GM19240 (cell line): Measurements from ENCODE around the gene SMDT1.
A peak's percentile ranks its signal among the peaks of the same experiment; 100 is the strongest.

Experiments used
- DNase-seq: peaks from one replicate; pipeline ENCODE4 v3.0.0; 2011; ENCODE audit warnings: low spot score; ENCODE audit not compliant: insufficient read length

SMDT1 gene

DNA sequence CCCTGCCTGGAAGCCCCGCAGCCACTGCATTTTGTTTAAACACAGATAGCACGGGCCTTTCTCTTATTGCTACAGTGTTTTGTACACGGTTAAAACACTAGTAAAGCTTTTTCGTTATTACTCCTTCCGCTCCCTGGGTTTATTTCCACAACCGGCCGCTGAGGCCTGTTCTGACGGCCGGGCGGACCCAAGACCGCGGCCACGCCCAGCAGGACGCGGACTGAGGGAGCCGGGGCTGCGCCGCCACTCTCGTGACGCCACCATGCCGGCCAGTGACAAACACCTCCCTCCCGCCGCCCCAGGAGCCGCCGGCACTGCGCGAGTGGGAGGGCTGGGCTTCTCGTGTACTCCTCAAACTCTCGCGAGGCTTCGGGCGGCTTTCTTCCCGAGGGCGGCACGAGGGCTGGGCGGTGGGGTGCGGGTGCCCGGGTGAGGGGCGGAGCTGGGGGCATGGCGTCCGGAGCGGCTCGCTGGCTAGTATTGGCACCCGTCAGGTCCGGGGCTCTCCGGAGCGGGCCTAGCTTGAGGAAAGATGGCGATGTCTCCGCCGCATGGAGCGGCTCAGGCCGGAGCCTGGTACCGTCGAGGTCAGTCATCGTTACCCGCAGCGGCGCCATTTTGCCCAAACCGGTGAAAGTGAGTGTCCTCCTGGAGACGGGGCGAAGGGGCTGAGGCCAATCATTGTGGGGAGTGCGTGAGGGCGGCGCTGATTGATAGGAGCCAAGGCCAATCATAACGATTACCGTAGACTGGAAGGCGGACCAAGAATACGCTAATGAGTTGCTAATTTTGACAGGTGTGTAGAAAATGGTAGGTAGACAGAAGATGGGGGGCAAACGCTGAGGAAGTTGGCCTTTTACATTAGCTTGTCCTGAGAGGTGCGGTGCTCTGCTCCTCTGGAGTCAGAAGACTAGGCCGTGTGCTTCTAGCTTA, at the start of gene SMDT1:
Gene SMDT1, plus strand, starts transcription at position 382 of the 933 bp plus-strand sequence. Its CDS starts 69 bp downstream, at position 451.
- DNase-seq: peak; percentile 98

- no peak for DNase-seq
Observed at GRCh38 chr22:42033263-42034181, 46.0 kb upstream of the SMDT1 start.

GRCh38 chr22:42035256-42035655, 44.2 kb upstream of the SMDT1 start:
- no peak for DNase-seq

- DNase-seq: no peak
Observed at GRCh38 chr22:42039271-42039670, 40.2 kb upstream of the SMDT1 start.

- DNase-seq: no peak
Observed at GRCh38 chr22:42041784-42042183, 37.7 kb upstream of the SMDT1 start.

- no peak for DNase-seq
Observed at GRCh38 chr22:42050641-42051180, 28.8 kb upstream of the SMDT1 start.

DNA sequence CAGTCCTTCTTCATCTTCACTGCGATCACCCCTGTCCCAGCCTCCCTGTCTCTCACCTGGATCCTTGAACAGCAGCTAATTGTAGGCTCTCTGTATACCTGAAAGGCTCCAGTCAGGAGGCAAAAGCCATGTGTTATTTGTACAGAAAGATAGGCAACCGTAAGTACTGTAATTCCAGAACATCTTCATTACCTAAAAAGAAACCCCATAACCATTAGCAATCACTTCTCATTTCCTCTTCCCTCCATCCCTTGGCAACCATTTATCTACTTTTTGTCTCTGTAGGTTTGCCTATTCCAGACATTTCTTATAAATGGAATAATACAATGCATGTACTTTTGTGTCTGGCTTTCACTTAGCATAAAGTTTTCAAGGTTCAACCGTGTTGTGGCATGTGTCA, 26.7 kb upstream of the SMDT1 start:
- no peak for DNase-seq

- DNase-seq: no peak
Observed at GRCh38 chr22:42056757-42057511, 22.6 kb upstream of the SMDT1 start.

DNA sequence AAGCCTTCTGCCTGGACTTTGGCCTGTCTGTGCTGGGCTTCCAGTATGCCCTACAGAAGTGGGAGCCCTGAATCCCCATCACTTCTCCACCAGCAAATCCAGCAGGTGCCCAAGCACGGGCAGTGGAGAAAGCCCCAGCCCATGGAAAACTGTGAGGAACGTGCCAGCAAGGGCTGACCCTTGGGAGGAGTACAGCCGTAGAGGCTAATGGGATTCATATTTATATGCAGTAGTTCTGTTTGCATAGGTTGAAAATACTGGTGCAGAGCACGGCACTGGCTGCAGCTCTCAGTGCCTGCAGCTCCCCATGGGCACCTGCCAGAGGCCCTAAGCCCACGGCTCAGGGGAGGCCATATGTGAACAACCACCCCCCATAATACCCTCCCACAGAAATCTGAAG, 19.0 kb upstream of the SMDT1 start:
- DNase-seq: no peak

- DNase-seq: no peak
Observed at GRCh38 chr22:42061041-42061440, 18.5 kb upstream of the SMDT1 start.

DNA sequence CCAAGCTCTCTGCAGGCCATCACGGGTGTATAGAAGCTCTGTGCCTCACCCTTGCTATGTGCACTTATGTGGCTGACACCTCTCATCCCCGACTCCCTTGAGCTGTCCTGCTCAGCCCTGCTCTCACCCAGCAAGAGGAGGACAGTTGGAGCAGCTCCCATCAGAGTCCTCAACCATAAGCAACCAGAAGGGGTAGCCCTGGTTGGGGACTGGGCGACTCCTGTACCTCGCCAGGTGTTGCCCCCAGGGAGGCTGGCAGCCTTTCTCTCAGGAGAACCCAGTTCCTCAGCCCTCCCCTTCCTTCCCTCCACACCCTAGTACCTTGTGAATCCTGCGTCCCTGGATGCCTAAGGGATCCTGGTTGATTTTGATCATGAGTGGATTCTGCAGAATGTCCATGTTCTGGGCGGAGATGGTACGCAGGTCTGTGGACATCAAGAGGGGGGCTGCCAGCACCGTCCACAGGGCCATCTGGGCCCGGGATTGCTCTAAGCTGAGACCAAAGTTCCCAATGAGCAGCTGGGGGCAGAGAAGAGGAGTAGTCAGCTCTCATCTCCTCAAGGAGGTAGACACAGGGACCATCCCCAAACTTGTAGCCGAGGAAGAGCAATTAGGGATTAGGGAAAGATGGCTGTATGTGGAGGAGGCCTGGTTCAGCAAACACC, 16.9 kb upstream of the SMDT1 start:
- DNase-seq: no peak

DNA sequence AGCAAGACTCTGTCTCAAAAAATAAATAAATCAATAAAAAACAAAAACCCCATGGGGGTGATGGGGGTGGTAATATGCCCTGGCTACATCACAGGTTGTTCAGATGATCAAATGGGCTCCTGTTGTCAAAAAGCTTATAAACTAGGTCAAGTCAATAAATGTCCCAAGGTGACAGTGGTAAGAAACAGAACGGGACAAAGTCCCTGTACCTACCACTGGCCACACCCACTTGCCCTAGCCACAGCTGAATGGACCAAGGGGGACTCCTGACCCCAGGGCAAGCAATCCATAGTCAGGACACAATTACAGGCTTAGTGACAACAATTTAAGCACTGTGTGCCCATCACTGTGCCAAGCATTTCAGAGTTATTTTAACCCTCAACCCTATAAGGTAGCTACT, 14.9 kb upstream of the SMDT1 start:
- no peak for DNase-seq

GRCh38 chr22:42065438-42066125, 13.9 kb upstream of the SMDT1 start:
- no peak for DNase-seq

- no peak for DNase-seq
Observed at GRCh38 chr22:42066126-42066761, 13.3 kb upstream of the SMDT1 start.

- no peak for DNase-seq
Observed at GRCh38 chr22:42066937-42067336, 12.6 kb upstream of the SMDT1 start.

GRCh38 chr22:42067671-42068251, 11.7 kb upstream of the SMDT1 start:
- no peak for DNase-seq

- no peak for DNase-seq
Observed at GRCh38 chr22:42068291-42068690, 11.2 kb upstream of the SMDT1 start.

DNA sequence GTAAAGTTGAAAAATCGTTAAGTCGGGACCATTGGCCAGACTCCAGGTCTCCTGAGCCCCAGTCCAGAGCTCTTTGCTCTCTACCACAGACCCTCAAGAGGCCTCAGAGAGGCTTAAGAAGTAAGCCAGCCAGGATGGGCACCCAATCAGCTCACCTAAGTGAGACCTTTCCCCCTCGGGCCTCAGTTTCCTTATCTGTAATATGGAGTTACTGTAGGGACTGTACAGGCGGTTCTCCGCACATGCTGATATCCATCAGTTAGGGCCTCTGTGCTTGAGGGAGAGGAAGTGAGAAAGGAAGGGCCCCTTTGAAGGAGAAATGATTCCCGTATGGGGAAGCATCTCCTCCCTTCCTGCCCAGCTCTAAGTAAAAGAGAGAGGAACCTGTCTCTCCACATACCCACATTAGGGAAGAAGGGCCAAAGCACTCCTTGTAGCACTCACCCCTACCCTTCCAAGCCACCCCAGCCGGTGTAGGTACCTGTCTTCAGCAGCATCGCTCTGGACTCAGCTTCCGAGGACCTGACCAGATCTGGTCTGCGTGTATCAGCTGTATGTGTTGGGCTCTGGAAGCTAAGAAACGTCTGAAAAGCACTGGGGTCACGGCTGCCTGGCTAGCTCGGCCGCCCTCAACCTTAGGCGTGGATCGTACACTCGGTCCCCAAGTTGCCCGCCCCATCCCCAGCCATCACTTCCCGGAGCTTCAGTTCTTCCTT, 9.5 kb upstream of the SMDT1 start:
- no peak for DNase-seq
